HepG2 (cell line): Measurements from ENCODE around the gene AP4S1. TPM values are rescaled to one million over a fixed set of nuclear protein-coding genes. Genes with fewer than 3 reads are reported as not detected.

Experiments used
- ARID5B ChIP-seq: IDR thresholded peaks from 2 replicates; pipeline ENCODE4 v1.4.0; 2020; ENCODE audit warnings: mild to moderate bottlenecking, missing genetic modification reagents
- ARNT2 ChIP-seq: sonication (generic); formaldehyde crosslinking; IDR thresholded peaks from 2 replicates; pipeline ENCODE4 v1.8.0; 2022; ENCODE audit warnings: mild to moderate bottlenecking, low read depth, missing genetic modification reagents, moderate library complexity
- CREB1 ChIP-seq, 2 experiments: fragments of 450-650 bp in 1 of 2; IDR thresholded peaks; 2 replicates each; pipeline ENCODE4 v1.6.1; 2016 to 2017; ENCODE audit warnings: control low read depth in 1 of 2, mild to moderate bottlenecking in 1 of 2, missing compliant biosample characterization in 1 of 2, missing genetic modification characterization in 1 of 2
- NFKBIZ ChIP-seq: IDR thresholded peaks from 2 replicates; pipeline ENCODE4 v1.6.1; 2018; ENCODE audit warnings: missing genetic modification reagents, missing compliant biosample characterization
- PRDM4 ChIP-seq: sonication (generic); formaldehyde crosslinking; IDR thresholded peaks from 2 replicates; pipeline ENCODE4 v1.9.0; 2021; ENCODE audit warnings: missing genetic modification reagents, borderline replicate concordance
- PRMT3 ChIP-seq: sonication (generic); formaldehyde crosslinking; IDR thresholded peaks from 2 replicates; pipeline ENCODE4 v1.8.1; 2022; ENCODE audit warnings: low read depth, mild to moderate bottlenecking, moderate library complexity, missing genetic modification reagents, borderline replicate concordance
- SRSF1 ChIP-seq: fragments of 200-400 bp; formaldehyde crosslinking; optimal IDR thresholded peaks from 2 replicates; pipeline ENCODE3; 2017; ENCODE audit warnings: mild to moderate bottlenecking, low read depth, low read length, moderate library complexity
- TRIM24 ChIP-seq: sonication (generic); formaldehyde crosslinking; IDR thresholded peaks from 2 replicates; pipeline ENCODE4 v1.8.0; 2022; ENCODE audit warnings: mild to moderate bottlenecking, missing genetic modification reagents
- ZBTB1 ChIP-seq: sonication (generic); formaldehyde crosslinking; IDR thresholded peaks from 2 replicates; pipeline ENCODE4 v1.4.0; 2020; ENCODE audit warnings: missing genetic modification reagents, borderline replicate concordance
- ZBTB10 ChIP-seq: sonication (generic); formaldehyde crosslinking; IDR thresholded peaks from 2 replicates; pipeline ENCODE4 v1.4.0; 2020; ENCODE audit warnings: missing genetic modification reagents, borderline replicate concordance
- ZFP36L2 ChIP-seq: sonication (generic); formaldehyde crosslinking; IDR thresholded peaks from 2 replicates; pipeline ENCODE4 v1.4.0; 2020; ENCODE audit warnings: missing genetic modification reagents
- ZFP62 ChIP-seq: sonication (generic); formaldehyde crosslinking; IDR thresholded peaks from 2 replicates; pipeline ENCODE4 v1.4.0; 2020; ENCODE audit warnings: missing genetic modification reagents
- ZFYVE20 ChIP-seq: sonication (generic); formaldehyde crosslinking; IDR thresholded peaks from 2 replicates; pipeline ENCODE4 v1.8.0; 2023; ENCODE audit warnings: low read depth, mild to moderate bottlenecking, moderate library complexity, missing genetic modification reagents, borderline replicate concordance
- ZNF207 ChIP-seq: fragments of 450-650 bp; IDR thresholded peaks from 2 replicates; pipeline ENCODE4 v1.6.1; 2016; ENCODE audit warnings: antibody characterized with exemption, borderline replicate concordance
- ZNF451 ChIP-seq: sonication (generic); formaldehyde crosslinking; IDR thresholded peaks from 2 replicates; pipeline ENCODE4 v1.5.0; 2020; ENCODE audit warnings: mild to moderate bottlenecking, missing genetic modification reagents
- ZNF570 ChIP-seq: sonication (generic); formaldehyde crosslinking; IDR thresholded peaks from 2 replicates; pipeline ENCODE4 v1.4.0; 2020; ENCODE audit warnings: mild to moderate bottlenecking, missing genetic modification reagents, borderline replicate concordance
- ZNF607 ChIP-seq: sonication (generic); formaldehyde crosslinking; IDR thresholded peaks from 2 replicates; pipeline ENCODE4 v1.5.1; 2020; ENCODE audit warnings: missing genetic modification reagents, mild to moderate bottlenecking, borderline replicate concordance
- ZNF740 ChIP-seq: sonication (generic); formaldehyde crosslinking; IDR thresholded peaks from 2 replicates; pipeline ENCODE4 v1.4.0; 2020; ENCODE audit warnings: missing genetic modification reagents
- ZNF777 ChIP-seq: sonication (generic); formaldehyde crosslinking; IDR thresholded peaks from 2 replicates; pipeline ENCODE4 v1.4.0; 2020; ENCODE audit warnings: missing genetic modification reagents
- polyA plus RNA-seq, 8 experiments: library from polyadenylated mRNA; depleted of rRNA in 3 of 8; stranded (reverse) in 7 of 8; unstranded in 1 of 8; fragments of >200 nt; fragmentation: Illumina TruSeq in 4 of 8; extraction: Trizol in 4 of 8; gene quantifications; 2 replicates each; pipeline versions ENCODE4 v1.2.1 to v1.2.3, GENCODE V29; 2011 to 2016; ENCODE audit warnings: low read depth in 4 of 8, missing spikeins in 1 of 8, mixed read lengths in 1 of 8; ENCODE audit not compliant: insufficient read depth in 1 of 8
- total RNA-seq, 5 experiments: library from RNA; depleted of rRNA; stranded (reverse); fragments of >200 nt; fragmentation: Illumina TruSeq; extraction: Trizol; gene quantifications; 2 replicates each; pipeline ENCODE4 v1.2.3, GENCODE V29; 2016; ENCODE audit warnings: low read depth in 1 of 5

Gene AP4S1
- total and polyA plus RNA-seq, 2 of the 13 experiments (the other 11 are each of a cell fraction or from before 2014, with no cell fraction given): 3.9 to 21.1 TPM

GRCh38 chr14:31090883-31091764, 65.7 kb downstream of the AP4S1 start (continued):
- peak; percentile 93 for TF ChIP-seq ARID5B
- no peak for TF ChIP-seq ZNF207
- TF ChIP-seq ZFP62 (CRISPR knock-in tag): no peak
- no peak for TF ChIP-seq ZNF570 (CRISPR knock-in tag)
- peak; percentile 81 for TF ChIP-seq CREB1 (IDR thresholded peaks at IDR 0.05)
- no peak; the same call in 1 of the 2 replicates for TF ChIP-seq CREB1 (CRISPR knock-in tag; IDR thresholded peaks at IDR 0.05)
- no peak for TF ChIP-seq PRMT3 (CRISPR knock-in tag)
- no peak for TF ChIP-seq NFKBIZ (CRISPR knock-in tag)
- TF ChIP-seq TRIM24 (CRISPR knock-in tag): peak; percentile 51; the same call in 1 of the 2 replicates
- TF ChIP-seq ARNT2 (CRISPR knock-in tag): no peak; the same call in none of the 2 replicates
- no peak; the same call in 1 of the 2 replicates for TF ChIP-seq ZNF607 (CRISPR knock-in tag)
- no peak for TF ChIP-seq SRSF1
- TF ChIP-seq ZBTB10: no peak
- no peak for TF ChIP-seq ZFYVE20 (CRISPR knock-in tag)
- TF ChIP-seq PRDM4 (CRISPR knock-in tag): no peak
- TF ChIP-seq ZNF451 (CRISPR knock-in tag): no peak
- no peak for TF ChIP-seq ZFP36L2 (CRISPR knock-in tag)
- no peak for TF ChIP-seq ZBTB1
- TF ChIP-seq ZNF777: 0 out of 2 replicates have a peak, but pooled peaks have one; percentile 41
- 0 out of 2 replicates have a peak, but pooled peaks have one; percentile 20 for TF ChIP-seq ZNF740 (CRISPR knock-in tag)
